Kidney (tissue), 14 donors: ENCODE data around the gene LIN54. TPM values are rescaled to one million over a fixed set of nuclear protein-coding genes. Genes with fewer than 3 reads are reported as not detected.

Experiments used
- DNase-seq, 5 donors: peaks; one replicate each; pipeline ENCODE4 v3.0.0-alpha.2; 2013 to 2020
- FAIRE-seq: peaks from 2 replicates; lab custom pipeline; 2012; peaks lifted over from hg19 to GRCh38; lab: Jason Lieb, UNC
- H3K27ac ChIP-seq, 2 donors: one replicate each; pipeline ENCODE4 v1.7.0; 2013; ENCODE audit warnings: low read depth in 2 of 2, low read length in 2 of 2, inconsistent platforms in 1 of 2
- H3K27me3 ChIP-seq: one replicate; pipeline ENCODE4 v1.7.1; 2013; ENCODE audit warnings: low read length, inconsistent platforms; ENCODE audit not compliant: control insufficient read depth, insufficient read depth
- H3K36me3 ChIP-seq, 3 donors: one replicate each; pipeline versions ENCODE4 v1.7.0 to v1.7.1; 2013; ENCODE audit warnings: low read length in 3 of 3, control low read depth in 1 of 3, inconsistent platforms in 1 of 3; ENCODE audit not compliant: insufficient read depth in 3 of 3, control insufficient read depth in 2 of 3
- H3K4me1 ChIP-seq, 3 donors: one replicate each; pipeline versions ENCODE4 v1.7.0 to v1.7.1; 2013; ENCODE audit warnings: low read length in 3 of 3, inconsistent platforms in 1 of 3, low read depth in 1 of 3; ENCODE audit not compliant: control insufficient read depth in 2 of 3, insufficient read depth in 2 of 3
- H3K4me3 ChIP-seq, 3 donors: one replicate each; pipeline versions ENCODE4 v1.7.0 to v1.8.1; 2013; ENCODE audit warnings: low read length in 3 of 3, control low read depth in 1 of 3, inconsistent platforms in 1 of 3
- H3K9ac ChIP-seq, 3 donors: one replicate each; pipeline versions ENCODE4 v1.7.0 to v1.7.1; 2013; ENCODE audit warnings: low read length in 3 of 3, control low read depth in 1 of 3, inconsistent platforms in 1 of 3
- H3K9me3 ChIP-seq, 3 donors: one replicate each; pipeline versions ENCODE4 v1.7.0 to v1.7.1; 2013; ENCODE audit warnings: low read length in 3 of 3, control low read depth in 1 of 3, inconsistent platforms in 1 of 3; ENCODE audit not compliant: control insufficient read depth in 2 of 3, insufficient read depth in 1 of 3
- intact Hi-C: fragments of 100-400 bp; cut with DNase I; formaldehyde crosslinking; loops from one replicate; pipeline ENCODE4 v1.11.1; 2022
- polyA plus RNA-seq: library from polyadenylated mRNA; stranded (reverse); fragments of 350-450 nt; fragmentation: Illumina TruSeq; extraction: RNeasy Lipid Tissue Mini Kit (QIAGEN cat#74804); gene quantifications from one replicate; pipeline ENCODE4 v1.2.3, GENCODE V29; 2014; ENCODE audit warnings: low read depth, low replicate concordance; ENCODE audit not compliant: insufficient read depth
- total RNA-seq: library from RNA; stranded (reverse); fragmentation: NEBNext Ultra II Directional; extraction: Animal tissue kit (Norgen Biotek cat#: 25700); gene quantifications from one replicate; pipeline ENCODE4 v1.2.1, GENCODE V29; 2021
- TF ChIP-seq, protein P1 (sequence below): IDR thresholded peaks from 3 replicates; pipeline ENCODE4 v1.5.1; 2012; ENCODE audit warnings: mild to moderate bottlenecking, moderate library complexity, borderline replicate concordance; ENCODE audit not compliant: insufficient read depth; ENCODE audit errors: extremely low read depth
- donor health status: control.
- donor health status: control.
- donor health status: control.
- donor health status: control.
- donor health status: control.
- donor health status: DM: yes; HTN: yes; CAD: no.
- donor health status: Normal renal cell carcinoma (clear cell type).

Gene LIN54
- total and polyA plus RNA-seq, 2 donors from 2014 or later = 2.4 to 11.9 TPM

DNA sequence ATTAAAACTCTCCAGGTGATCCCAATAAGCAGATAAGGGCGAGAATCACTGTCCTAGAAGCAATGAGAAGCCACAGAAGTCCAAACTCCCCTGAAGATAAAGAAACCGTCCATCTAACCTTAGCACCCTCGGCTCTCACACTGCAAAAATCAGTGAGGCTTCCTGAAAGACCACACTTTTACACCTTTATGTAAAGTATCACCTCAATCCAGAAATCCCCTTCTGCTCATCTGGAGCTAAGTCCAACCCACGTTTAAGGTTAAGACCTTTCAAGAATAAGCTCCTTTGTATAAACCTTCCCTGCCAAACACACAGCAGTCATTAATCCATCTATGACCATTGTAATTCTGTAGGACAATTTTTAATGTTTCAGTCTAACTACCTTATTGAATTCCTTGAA is 41.7 kb downstream of the LIN54 start:
- Histone ChIP-seq H3K4me1 (no peaks in the 10 kb centered on the region), H3K4me3 (no peak overlapping the region), H3K27ac (no peak overlapping the region), H3K27me3 (no peaks in the 10 kb centered on the region), H3K9ac (no peak overlapping the region), H3K36me3 (peaks cover 0 to 7% (median 3%) of the 10 kb centered on the region in 3 donors), H3K9me3 (no peaks in the 10 kb centered on the region)
- no peak for DNase-seq
- intact Hi-C loops = no loop called here
- TF ChIP-seq, protein P1, sequence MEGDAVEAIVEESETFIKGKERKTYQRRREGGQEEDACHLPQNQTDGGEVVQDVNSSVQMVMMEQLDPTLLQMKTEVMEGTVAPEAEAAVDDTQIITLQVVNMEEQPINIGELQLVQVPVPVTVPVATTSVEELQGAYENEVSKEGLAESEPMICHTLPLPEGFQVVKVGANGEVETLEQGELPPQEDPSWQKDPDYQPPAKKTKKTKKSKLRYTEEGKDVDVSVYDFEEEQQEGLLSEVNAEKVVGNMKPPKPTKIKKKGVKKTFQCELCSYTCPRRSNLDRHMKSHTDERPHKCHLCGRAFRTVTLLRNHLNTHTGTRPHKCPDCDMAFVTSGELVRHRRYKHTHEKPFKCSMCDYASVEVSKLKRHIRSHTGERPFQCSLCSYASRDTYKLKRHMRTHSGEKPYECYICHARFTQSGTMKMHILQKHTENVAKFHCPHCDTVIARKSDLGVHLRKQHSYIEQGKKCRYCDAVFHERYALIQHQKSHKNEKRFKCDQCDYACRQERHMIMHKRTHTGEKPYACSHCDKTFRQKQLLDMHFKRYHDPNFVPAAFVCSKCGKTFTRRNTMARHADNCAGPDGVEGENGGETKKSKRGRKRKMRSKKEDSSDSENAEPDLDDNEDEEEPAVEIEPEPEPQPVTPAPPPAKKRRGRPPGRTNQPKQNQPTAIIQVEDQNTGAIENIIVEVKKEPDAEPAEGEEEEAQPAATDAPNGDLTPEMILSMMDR = no peak
- FAIRE-seq = no peak

DNA sequence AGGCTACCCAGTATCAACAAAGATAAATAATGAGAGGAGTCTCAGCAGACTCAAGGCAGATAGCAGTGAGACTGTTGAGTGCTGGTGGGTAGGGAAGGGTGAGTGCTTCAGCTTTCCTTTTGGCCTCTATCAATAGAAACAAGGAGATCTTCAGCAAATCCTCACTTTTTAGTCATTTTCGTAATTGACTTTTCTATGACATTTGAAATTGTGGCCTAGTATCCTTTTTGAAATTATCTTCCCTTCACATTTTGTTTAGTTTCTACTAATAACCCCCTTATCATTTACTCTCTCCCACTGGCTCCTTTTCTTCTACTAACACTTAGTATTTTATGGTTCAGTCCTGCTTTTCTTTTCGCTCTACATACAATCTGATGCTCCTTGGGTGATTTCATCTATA is 44.9 kb downstream of the LIN54 start:
- no peak for DNase-seq
- no peaks in the 10 kb centered on the region for H3K9me3 ChIP-seq
- H3K4me1 ChIP-seq = no peaks in the 10 kb centered on the region
- intact Hi-C loops = no loop called here
- H3K27ac ChIP-seq = no peak overlapping the region
- H3K4me3 ChIP-seq = no peak overlapping the region
- peaks cover 0 to 7% (median 3%) of the 10 kb centered on the region in 3 donors for H3K36me3 ChIP-seq
- no peak for FAIRE-seq
- H3K9ac ChIP-seq = no peak overlapping the region
- TF ChIP-seq, protein P1 = no peak
- no peaks in the 10 kb centered on the region for H3K27me3 ChIP-seq

DNA sequence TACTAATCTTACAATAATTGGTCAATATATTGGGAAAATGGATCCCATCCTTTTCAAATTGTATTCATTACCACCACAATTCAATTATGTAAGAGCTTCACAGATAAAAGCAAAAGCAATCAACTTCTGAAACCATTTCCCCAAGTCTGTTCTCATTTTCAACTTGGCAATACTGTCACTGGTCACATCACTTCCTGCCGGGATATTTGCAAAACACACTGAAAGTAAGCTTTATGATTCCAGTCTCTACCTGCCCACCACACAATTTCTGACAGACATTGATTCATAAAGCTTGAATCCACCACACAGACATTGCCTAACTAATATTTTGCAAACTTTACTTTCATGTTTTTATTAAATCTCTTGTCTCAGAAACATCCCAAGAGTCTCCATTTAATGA is 53.6 kb downstream of the LIN54 start:
- DNase-seq = no peak
- no peak for FAIRE-seq
- no peak overlapping the region for H3K9ac ChIP-seq

More for the DNA sequence above, 53.6 kb downstream of the LIN54 start:
- H3K4me3 ChIP-seq = no peak overlapping the region
- H3K9me3 ChIP-seq = no peaks in the 10 kb centered on the region
- TF ChIP-seq, protein P1 = no peak
- intact Hi-C loops = no loop called here
- no peaks in the 10 kb centered on the region for H3K4me1 ChIP-seq
- peaks cover 0 to 5% (median 0%) of the 10 kb centered on the region in 3 donors for H3K36me3 ChIP-seq
- H3K27ac ChIP-seq = no peak overlapping the region
- H3K27me3 ChIP-seq = no peaks in the 10 kb centered on the region
